HL-60 (cell line): ENCODE data around the gene CES3.

Source experiments
- GABPA ChIP-seq: IDR thresholded peaks from 2 replicates; pipeline ENCODE4 v1.6.1; 2012; ENCODE audit warnings: low read depth
- POLR2AphosphoS5 ChIP-seq: IDR thresholded peaks from 2 replicates; pipeline ENCODE4 v1.6.1; 2012; ENCODE audit warnings: low read depth
- TF ChIP-seq, protein P1 (sequence below): IDR thresholded peaks from one replicate; pipeline ENCODE4 v1.5.1; 2011; ENCODE audit warnings: low read length, control low read depth, inconsistent platforms; ENCODE audit not compliant: insufficient read depth
- TF ChIP-seq, protein P2 (sequence below): IDR thresholded peaks from 2 replicates; pipeline ENCODE4 v1.6.1; 2012; ENCODE audit warnings: low read depth; ENCODE audit not compliant: insufficient replicate concordance

DNA sequence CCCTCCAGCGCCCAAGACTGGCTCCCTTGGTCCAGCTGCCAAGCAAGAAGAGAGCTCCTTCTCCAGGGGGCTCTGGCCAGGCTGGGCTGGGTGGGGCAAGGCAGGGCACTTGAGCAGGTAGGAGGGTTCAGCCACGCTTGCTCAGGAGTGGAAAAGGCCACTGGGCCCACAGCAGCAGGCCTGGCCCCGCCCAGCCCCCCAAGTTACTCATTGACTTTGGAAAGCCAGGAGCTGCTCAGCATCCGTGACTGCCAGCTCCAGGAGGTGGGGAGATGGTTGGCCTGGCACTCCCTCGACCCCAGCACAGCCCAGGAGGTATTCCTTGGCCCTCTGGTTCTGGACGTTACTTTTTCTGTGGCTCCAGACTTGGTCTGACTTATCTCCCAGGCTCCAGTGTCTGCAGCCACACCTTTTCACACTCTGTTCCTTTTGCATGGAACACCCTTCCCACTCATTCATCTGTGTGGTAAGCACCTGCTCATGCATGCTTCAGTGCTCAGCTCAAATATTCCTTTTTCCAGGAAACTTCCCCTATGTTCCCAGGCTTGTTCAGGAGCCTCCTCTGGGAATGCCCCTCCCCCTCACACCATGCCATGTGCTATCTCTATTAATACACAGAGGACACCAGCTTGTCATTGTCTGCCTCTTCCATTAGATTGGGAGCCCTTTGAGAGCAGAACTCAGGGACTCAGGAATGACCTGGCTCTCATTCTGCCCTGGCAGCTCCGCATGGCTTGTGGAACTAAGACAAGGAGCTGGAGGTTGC is 42.1 kb upstream of the CES3 start, which contains the start of gene CDH16:
- TF ChIP-seq POLR2AphosphoS5 (no peak), GABPA (no peak)
- TF ChIP-seq, protein P1, sequence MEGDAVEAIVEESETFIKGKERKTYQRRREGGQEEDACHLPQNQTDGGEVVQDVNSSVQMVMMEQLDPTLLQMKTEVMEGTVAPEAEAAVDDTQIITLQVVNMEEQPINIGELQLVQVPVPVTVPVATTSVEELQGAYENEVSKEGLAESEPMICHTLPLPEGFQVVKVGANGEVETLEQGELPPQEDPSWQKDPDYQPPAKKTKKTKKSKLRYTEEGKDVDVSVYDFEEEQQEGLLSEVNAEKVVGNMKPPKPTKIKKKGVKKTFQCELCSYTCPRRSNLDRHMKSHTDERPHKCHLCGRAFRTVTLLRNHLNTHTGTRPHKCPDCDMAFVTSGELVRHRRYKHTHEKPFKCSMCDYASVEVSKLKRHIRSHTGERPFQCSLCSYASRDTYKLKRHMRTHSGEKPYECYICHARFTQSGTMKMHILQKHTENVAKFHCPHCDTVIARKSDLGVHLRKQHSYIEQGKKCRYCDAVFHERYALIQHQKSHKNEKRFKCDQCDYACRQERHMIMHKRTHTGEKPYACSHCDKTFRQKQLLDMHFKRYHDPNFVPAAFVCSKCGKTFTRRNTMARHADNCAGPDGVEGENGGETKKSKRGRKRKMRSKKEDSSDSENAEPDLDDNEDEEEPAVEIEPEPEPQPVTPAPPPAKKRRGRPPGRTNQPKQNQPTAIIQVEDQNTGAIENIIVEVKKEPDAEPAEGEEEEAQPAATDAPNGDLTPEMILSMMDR: no peak
- TF ChIP-seq, protein P2, sequence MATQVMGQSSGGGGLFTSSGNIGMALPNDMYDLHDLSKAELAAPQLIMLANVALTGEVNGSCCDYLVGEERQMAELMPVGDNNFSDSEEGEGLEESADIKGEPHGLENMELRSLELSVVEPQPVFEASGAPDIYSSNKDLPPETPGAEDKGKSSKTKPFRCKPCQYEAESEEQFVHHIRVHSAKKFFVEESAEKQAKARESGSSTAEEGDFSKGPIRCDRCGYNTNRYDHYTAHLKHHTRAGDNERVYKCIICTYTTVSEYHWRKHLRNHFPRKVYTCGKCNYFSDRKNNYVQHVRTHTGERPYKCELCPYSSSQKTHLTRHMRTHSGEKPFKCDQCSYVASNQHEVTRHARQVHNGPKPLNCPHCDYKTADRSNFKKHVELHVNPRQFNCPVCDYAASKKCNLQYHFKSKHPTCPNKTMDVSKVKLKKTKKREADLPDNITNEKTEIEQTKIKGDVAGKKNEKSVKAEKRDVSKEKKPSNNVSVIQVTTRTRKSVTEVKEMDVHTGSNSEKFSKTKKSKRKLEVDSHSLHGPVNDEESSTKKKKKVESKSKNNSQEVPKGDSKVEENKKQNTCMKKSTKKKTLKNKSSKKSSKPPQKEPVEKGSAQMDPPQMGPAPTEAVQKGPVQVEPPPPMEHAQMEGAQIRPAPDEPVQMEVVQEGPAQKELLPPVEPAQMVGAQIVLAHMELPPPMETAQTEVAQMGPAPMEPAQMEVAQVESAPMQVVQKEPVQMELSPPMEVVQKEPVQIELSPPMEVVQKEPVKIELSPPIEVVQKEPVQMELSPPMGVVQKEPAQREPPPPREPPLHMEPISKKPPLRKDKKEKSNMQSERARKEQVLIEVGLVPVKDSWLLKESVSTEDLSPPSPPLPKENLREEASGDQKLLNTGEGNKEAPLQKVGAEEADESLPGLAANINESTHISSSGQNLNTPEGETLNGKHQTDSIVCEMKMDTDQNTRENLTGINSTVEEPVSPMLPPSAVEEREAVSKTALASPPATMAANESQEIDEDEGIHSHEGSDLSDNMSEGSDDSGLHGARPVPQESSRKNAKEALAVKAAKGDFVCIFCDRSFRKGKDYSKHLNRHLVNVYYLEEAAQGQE: no peak
